ENCODE data around the gene TMEM247. TPM values are rescaled to one million over a fixed set of nuclear protein-coding genes. Genes with fewer than 3 reads are reported as not detected.
A peak's percentile ranks its signal among the peaks of the same experiment; 100 is the strongest.

Gene TMEM247
- total and polyA plus RNA-seq, 10 donors: not detected

- TF ChIP-seq POLR2A (IDR thresholded peaks at IDR 0.05): no peak
- no peak for TF ChIP-seq POLR2AphosphoS5 (IDR thresholded peaks at IDR 0.05)
- TF ChIP-seq CTCF (IDR thresholded peaks at IDR 0.05 in 8 of 11, conservative IDR thresholded peaks at IDR 0.05 in 3 of 11): no peak
- Histone ChIP-seq H3K36me3 (no peaks in the 10 kb centered on the region), H3K4me1 (peaks cover 5 to 32% (median 14%) of the 10 kb centered on the region in 6 donors), H3K4me3 (no peak overlapping the region), H3K27ac (no peak overlapping the region), H3K27me3 (replicated peaks in 1 of 7) (no peaks in the 10 kb centered on the region), H3K9me3 (no peaks in the 10 kb centered on the region)
- WGBS, 5 donors: 90 to 96% (median 90%) methylated on average over 7 of the region's 7 CpGs
- DNase-seq: no peak
- intact Hi-C loops (cut with DNase I; ENCODE audit: low total_unique reads): loop anchor here (5.0 kb wide), 1 partner anchor 444 kb away; no protein-coding TSS in a partner anchor
These were observed 22.6 kb upstream of the TMEM247 start for GRCh38 chr2:46456789-46457188.

GRCh38 chr2:46458763-46459500 is 20.4 kb upstream of the TMEM247 start:
- intact Hi-C loops (cut with DNase I; ENCODE audit: low total_unique reads): loop anchor here (5.0 kb wide), 1 partner anchor 447 kb away; no protein-coding TSS in a partner anchor
- no peaks in the 10 kb centered on the region for H3K36me3 ChIP-seq
- H3K9me3 ChIP-seq: no peaks in the 10 kb centered on the region
- no peak for DNase-seq
- TF ChIP-seq CTCF (IDR thresholded peaks at IDR 0.05 in 8 of 11, conservative IDR thresholded peaks at IDR 0.05 in 3 of 11) (no peak), POLR2AphosphoS5 (IDR thresholded peaks at IDR 0.05) (no peak), POLR2A (IDR thresholded peaks at IDR 0.05) (no peak)
- H3K4me3 ChIP-seq: no peak overlapping the region
- WGBS, 5 donors: 70 to 88% (median 80%) methylated on average over 9 of the region's 9 CpGs
- peak overlapping the region in 2 of 8 donors; percentile 18 to 72 for H3K27ac ChIP-seq
- peaks cover 5 to 47% (median 19%) of the 10 kb centered on the region in 6 donors for H3K4me1 ChIP-seq
- H3K27me3 ChIP-seq (replicated peaks in 1 of 7): no peaks in the 10 kb centered on the region

GRCh38 chr2:46459694-46460093 is 19.7 kb upstream of the TMEM247 start:
- H3K4me3 ChIP-seq: no peak overlapping the region
- WGBS, 5 donors: 45 to 65% (median 60%) methylated on average over 5 of the region's 5 CpGs
- peaks cover 12 to 55% (median 25%) of the 10 kb centered on the region in 6 donors for H3K4me1 ChIP-seq
- DNase-seq: no peak
- H3K36me3 ChIP-seq: no peaks in the 10 kb centered on the region
- intact Hi-C loops (cut with DNase I; ENCODE audit: low total_unique reads): loop anchor here (5.0 kb wide), 1 partner anchor 447 kb away; no protein-coding TSS in a partner anchor
- peak overlapping the region in 3 of 8 donors; percentile 45 to 72 (median 71) for H3K27ac ChIP-seq
- H3K9me3 ChIP-seq: no peaks in the 10 kb centered on the region
- no peak for TF ChIP-seq POLR2A (IDR thresholded peaks at IDR 0.05)
- TF ChIP-seq CTCF (IDR thresholded peaks at IDR 0.05 in 8 of 11, conservative IDR thresholded peaks at IDR 0.05 in 3 of 11): no peak
- no peak for TF ChIP-seq POLR2AphosphoS5 (IDR thresholded peaks at IDR 0.05)
- H3K27me3 ChIP-seq (replicated peaks in 1 of 7): no peaks in the 10 kb centered on the region

- TF ChIP-seq CTCF (IDR thresholded peaks at IDR 0.05 in 8 of 11, conservative IDR thresholded peaks at IDR 0.05 in 3 of 11) (no peak), POLR2AphosphoS5 (IDR thresholded peaks at IDR 0.05) (no peak), POLR2A (IDR thresholded peaks at IDR 0.05) (no peak)
- H3K27ac ChIP-seq: peak overlapping the region in 6 of 8 donors; percentile 16 to 78 (median 71)
- intact Hi-C loops (cut with DNase I; ENCODE audit: low total_unique reads): no loop called here
- no peaks in the 10 kb centered on the region for H3K9me3 ChIP-seq
- H3K36me3 ChIP-seq: no peaks in the 10 kb centered on the region
- no peak overlapping the region for H3K4me3 ChIP-seq
- H3K27me3 ChIP-seq (replicated peaks in 1 of 7): no peaks in the 10 kb centered on the region
- 71 to 83% (median 74%) methylated on average over 16 of the region's 16 CpGs for WGBS, 5 donors
- H3K4me1 ChIP-seq: peaks cover 12 to 57% (median 25%) of the 10 kb centered on the region in 6 donors
- no peak for DNase-seq
These were observed 19.0 kb upstream of the TMEM247 start for GRCh38 chr2:46460241-46460921.
